Stimulated activated naive CD4-positive, alpha-beta T cell (primary cell): Measurements from ENCODE around the gene NIM1K.
"Not testable (repeated sequence)": the region's sequence is repeated elsewhere in the genome, so short reads cannot be mapped to it uniquely, and the experiment has no call there.

Experiments
- DNase-seq, 6 experiments: peaks; one replicate each; lab custom pipeline; 2025; lab: John Stamatoyannopoulos, UW

The NIM1K gene

DNA sequence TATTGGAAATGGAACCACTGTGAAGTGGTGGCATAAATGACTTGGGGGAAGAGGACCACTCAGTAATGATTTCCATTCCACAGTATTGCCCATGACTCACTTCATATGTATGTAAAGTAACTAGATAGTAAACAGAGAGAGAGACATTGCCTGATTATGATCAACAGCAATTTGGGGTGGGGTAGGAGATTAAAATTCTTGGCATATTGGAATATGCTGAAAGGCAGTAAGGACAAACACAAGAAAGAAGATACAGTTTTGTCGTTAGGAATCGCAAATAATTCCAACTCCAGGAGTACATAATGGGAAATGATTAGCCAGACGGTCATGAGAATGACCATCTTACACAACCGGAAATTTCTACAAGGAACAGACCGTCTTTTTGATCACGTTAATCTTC lies 122.7 kb downstream of the NIM1K start:
- DNase-seq = no peak

DNA sequence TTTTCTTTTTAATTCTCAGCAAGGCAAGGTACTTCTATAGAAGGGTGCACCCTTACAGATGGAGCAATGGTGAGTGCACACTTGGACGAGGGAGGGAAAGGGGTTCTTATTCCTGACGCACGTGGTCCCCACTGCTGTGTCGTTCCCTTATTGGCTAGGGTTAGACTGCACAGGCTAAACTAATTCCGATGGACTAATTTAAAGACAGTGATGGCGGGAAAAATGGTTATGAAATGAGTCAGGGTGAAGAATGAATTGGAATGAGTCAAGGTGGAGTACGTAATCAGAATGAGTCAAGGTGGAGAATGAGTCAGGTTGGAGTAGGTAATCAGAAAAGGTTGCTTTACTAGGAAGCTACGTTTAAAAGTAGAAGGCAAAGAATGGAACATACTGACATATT lies 123.2 kb downstream of the NIM1K start:
- DNase-seq = no peak

DNA sequence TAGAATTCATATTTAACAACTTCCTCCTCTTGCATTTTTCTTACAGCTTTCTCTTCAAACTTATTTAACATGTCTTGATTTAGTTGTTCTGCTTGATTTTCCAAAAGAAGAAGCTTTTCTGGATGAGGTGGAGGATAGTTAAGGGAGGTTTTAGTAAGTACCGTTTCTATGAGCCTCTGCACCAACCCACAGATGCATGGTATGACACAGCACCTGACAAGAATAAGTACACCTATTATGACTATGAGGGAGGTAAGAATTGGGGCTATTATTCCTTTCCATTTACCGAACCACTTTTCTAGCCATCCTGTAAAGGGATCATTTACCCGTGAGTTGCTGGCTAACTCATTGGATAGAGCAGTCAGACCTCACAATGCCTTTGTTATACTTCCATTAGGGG lies 123.7 kb downstream of the NIM1K start:
- no peak for DNase-seq

DNA sequence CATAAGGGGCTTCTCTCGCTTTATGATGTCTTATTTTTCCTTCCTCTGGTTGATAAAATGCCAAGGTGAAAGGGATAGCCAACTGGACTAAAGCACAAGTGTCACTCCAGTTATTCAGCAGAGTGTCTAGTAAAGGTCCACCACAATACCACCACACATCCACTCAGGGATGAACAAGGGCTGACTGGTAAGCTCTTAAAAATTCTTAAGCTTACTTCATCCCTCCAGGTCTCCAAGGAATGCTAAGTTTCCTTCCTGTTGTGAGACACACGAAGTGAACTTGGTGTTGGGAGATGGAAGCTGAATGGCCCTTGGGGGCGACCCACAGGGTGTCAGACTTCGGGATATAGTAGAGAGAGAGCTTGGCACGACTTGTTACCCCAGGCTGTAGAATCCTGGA lies 124.4 kb downstream of the NIM1K start:
- no peak for DNase-seq

DNA sequence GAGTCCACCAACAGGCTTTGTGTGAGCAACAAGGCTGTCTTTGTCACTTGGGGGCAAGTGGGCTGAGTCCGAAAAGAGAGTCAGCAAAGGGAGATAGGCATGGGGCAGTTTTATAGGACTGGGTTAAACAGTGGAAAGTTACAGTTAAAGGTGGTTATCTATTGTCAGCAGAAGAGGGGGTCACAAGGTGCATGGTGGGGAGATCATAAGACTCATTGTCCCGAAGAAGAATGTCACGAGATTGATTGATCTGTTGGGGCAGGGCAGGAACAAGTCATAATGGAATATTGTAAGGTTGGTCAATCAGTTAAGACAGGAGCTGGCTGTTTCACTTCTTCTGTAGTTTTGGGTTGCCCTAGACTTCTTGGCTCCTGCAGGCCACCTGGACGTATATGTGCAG lies 128.8 kb downstream of the NIM1K start:
- no peak for DNase-seq

DNA sequence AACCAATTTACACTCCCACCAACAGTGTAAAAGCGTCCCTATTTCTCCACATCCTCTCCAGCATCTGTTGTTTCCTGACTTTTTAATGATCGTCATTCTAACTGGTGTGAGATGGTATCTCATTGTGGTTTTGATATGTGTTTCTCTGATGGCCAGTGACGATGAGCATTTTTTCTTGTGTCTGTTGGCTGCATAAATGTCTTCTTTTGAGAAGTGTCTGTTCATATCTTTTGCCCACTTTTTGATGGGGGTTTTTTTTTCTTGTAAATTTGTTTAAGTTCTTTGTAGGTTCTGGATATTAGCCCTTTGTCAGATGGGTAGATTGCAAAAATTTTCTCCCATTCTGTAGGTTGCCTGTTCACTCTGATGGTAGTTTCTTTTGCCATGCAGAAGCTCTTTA lies 131.5 kb downstream of the NIM1K start:
- DNase-seq = not testable (repeated sequence)

DNA sequence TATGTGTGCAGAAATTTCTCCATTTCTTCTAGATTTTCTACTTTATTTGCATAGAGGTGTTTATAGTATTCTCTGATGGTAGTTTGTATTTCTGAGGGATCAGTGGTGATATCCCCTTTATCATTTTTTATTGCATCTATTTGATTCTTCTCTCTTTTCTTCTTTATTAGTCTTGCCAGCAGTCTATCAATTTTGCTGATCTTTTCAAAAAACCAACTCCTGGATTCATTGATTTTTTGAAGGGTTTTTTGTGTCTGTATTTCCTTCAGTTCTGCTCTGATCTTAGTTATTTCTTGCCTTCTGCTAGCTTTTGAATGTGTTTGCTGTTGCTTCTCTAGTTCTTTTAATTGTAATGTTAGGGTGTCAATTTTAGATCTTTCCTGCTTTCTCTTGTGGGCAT lies 133.6 kb downstream of the NIM1K start:
- not testable (repeated sequence) for DNase-seq
